GM21390 (cell line): ENCODE data around the gene YWHAQ.
"Not testable (repeated sequence)": the region's sequence is repeated elsewhere in the genome, so short reads cannot be mapped to it uniquely, and the experiment has no call there.

ENCODE experiments used
- ATAC-seq: cut with Tn5 transposase; IDR thresholded peaks from one replicate; pipeline ENCODE4 v1.9.1; 2021; ENCODE audit not compliant: unreplicated experiment

Gene YWHAQ

GRCh38 chr2:9554921-9555296 lies 75.9 kb downstream of the YWHAQ start:
- no peak for ATAC-seq

GRCh38 chr2:9552219-9553178 lies 78.3 kb downstream of the YWHAQ start:
- no peak for ATAC-seq

GRCh38 chr2:9550859-9551391 lies 79.9 kb downstream of the YWHAQ start:
- not testable (repeated sequence) for ATAC-seq

GRCh38 chr2:9549420-9549819 lies 81.4 kb downstream of the YWHAQ start:
- ATAC-seq, result no peak

GRCh38 chr2:9548506-9548905 lies 82.3 kb downstream of the YWHAQ start:
- ATAC-seq, result peak; percentile 62

- no peak for ATAC-seq
Measured at GRCh38 chr2:9547262-9547991, 83.4 kb downstream of the YWHAQ start.

GRCh38 chr2:9545502-9545901 lies 85.3 kb downstream of the YWHAQ start:
- no peak for ATAC-seq

- no peak for ATAC-seq
Measured at GRCh38 chr2:9543557-9543956, 87.2 kb downstream of the YWHAQ start.

GRCh38 chr2:9539531-9539930 lies 91.3 kb downstream of the YWHAQ start:
- no peak for ATAC-seq

GRCh38 chr2:9538000-9538507 lies 92.7 kb downstream of the YWHAQ start:
- ATAC-seq, result no peak

- no peak for ATAC-seq
Measured at GRCh38 chr2:9536504-9536903, 94.3 kb downstream of the YWHAQ start.

- ATAC-seq, result no peak
Measured at GRCh38 chr2:9535177-9535576, 95.6 kb downstream of the YWHAQ start.
